SK-N-SH treated with all-trans-retinoic acid at 6 μM for 48 hours (cell line): ENCODE measurements around the gene APLN.

Source experiments
- ARNTL ChIP-seq: fragments of 450-650 bp; formaldehyde crosslinking; IDR thresholded peaks from 2 replicates; pipeline ENCODE4 v1.5.0; 2020; ENCODE audit warnings: low read depth, mild to moderate bottlenecking, moderate library complexity, borderline replicate concordance
- CSDC2 ChIP-seq: fragments of 250-450 bp; sonication (Bioruptor Pico); IDR thresholded peaks from 2 replicates; pipeline ENCODE4 v1.5.0; 2020; ENCODE audit warnings: mild to moderate bottlenecking, moderate library complexity
- ESRRG ChIP-seq: fragments of 250-450 bp; sonication (Bioruptor Pico); IDR thresholded peaks from 2 replicates; pipeline ENCODE4 v1.6.1; 2021; ENCODE audit warnings: mild to moderate bottlenecking
- GLIS3 ChIP-seq: fragments of 250-450 bp; sonication (Bioruptor Pico); IDR thresholded peaks from 2 replicates; pipeline ENCODE4 v1.5.0; 2020; ENCODE audit warnings: mild to moderate bottlenecking, moderate library complexity
- OSR1 ChIP-seq: fragments of 250-450 bp; sonication (Bioruptor Pico); IDR thresholded peaks from 2 replicates; pipeline ENCODE4 v1.8.0; 2022; ENCODE audit warnings: moderate library complexity, mild to moderate bottlenecking, inconsistent platforms
- POU6F1 ChIP-seq: fragments of 250-450 bp; sonication (Bioruptor Pico); IDR thresholded peaks from 2 replicates; pipeline ENCODE4 v1.8.0; 2021; ENCODE audit warnings: low read depth, mild to moderate bottlenecking, moderate library complexity, borderline replicate concordance
- SNAI2 ChIP-seq: fragments of 250-450 bp; sonication (Bioruptor Pico); IDR thresholded peaks from 2 replicates; pipeline ENCODE4 v1.5.0; 2020; ENCODE audit warnings: mild to moderate bottlenecking, moderate library complexity
- TCF4 ChIP-seq: fragments of 250-450 bp; sonication (Bioruptor Pico); IDR thresholded peaks from 2 replicates; pipeline ENCODE4 v1.8.0; 2021; ENCODE audit warnings: mild to moderate bottlenecking, moderate library complexity, borderline replicate concordance
- TOX ChIP-seq: fragments of 250-450 bp; sonication (Bioruptor Pico); IDR thresholded peaks from 2 replicates; pipeline ENCODE4 v1.8.0; 2021; ENCODE audit warnings: mild to moderate bottlenecking, moderate library complexity, borderline replicate concordance
- ZFP30 ChIP-seq: fragments of 450-650 bp; formaldehyde crosslinking; IDR thresholded peaks from 2 replicates; pipeline ENCODE4 v1.5.0; 2022; ENCODE audit warnings: mild to moderate bottlenecking, moderate library complexity
- ZNF8 ChIP-seq: fragments of 450-650 bp; formaldehyde crosslinking; IDR thresholded peaks from 2 replicates; pipeline ENCODE4 v1.5.0; 2020; ENCODE audit warnings: mild to moderate bottlenecking, moderate library complexity

- TF ChIP-seq TCF4 (CRISPR knock-in tag) (no peak), ZNF8 (no peak), GLIS3 (no peak), ARNTL (no peak), SNAI2 (CRISPR knock-in tag) (no peak), CSDC2 (CRISPR knock-in tag) (no peak), POU6F1 (CRISPR knock-in tag) (no peak), TOX (CRISPR knock-in tag) (no peak), ESRRG (CRISPR knock-in tag) (no peak), ZFP30 (no peak), OSR1 (CRISPR knock-in tag) (no peak)
Measured at GRCh38 chrX:129665916-129666644, 11.3 kb upstream of the APLN start.
